Fibroblast of lung (primary cell): ENCODE data around the gene FAM219B.

Experiments used
- CTCF ChIP-seq, 2 donors: IDR thresholded peaks in 1 of 2; conservative IDR thresholded peaks in 1 of 2; 1 replicate in 1 of 2; 2 replicates in 1 of 2; pipeline ENCODE4 v1.5.1; 2011 to 2012; ENCODE audit warnings: low read length in 2 of 2, control low read depth in 1 of 2, inconsistent platforms in 1 of 2, low read depth in 1 of 2, mild to moderate bottlenecking in 1 of 2
- EZH2 ChIP-seq: IDR thresholded peaks from 2 replicates; pipeline ENCODE4 v1.5.1; 2012; ENCODE audit warnings: low read length, control low read depth, mild to moderate bottlenecking; ENCODE audit errors: missing control alignments

DNA sequence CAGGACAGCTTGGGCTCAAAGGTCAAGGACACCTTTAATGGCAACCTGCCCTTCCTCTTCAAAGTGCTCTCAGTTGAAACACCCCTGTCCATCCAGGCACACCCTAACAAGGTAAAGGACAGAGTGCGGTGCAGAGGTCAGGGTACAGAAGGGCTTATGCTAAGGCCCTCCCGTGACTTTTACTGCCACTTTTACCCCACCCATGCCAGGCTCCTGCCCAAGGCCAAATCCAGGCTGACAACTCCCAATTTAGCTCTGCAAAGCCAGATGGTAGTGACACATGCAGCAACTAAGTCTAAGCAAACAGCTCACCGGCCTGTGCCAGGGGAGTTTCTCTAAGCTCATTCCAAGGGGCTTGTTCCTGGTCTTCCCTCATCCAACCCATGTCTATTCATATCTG lies 15.2 kb downstream of the FAM219B start:
- TF ChIP-seq CTCF (conservative IDR thresholded peaks at IDR 0.05 in 1 of 2, IDR thresholded peaks at IDR 0.05 in 1 of 2; ENCODE audit: low read depth in 1 of 2, low read length in 2 of 2): no peak
- TF ChIP-seq EZH2: no peak
